Upper lobe of left lung (tissue), 4 donors: ENCODE results near the gene SLC25A15.

Source experiments
- CTCF ChIP-seq, 6 experiments: fragments of 450-650 bp in 4 of 6; fragments of 200-600 bp in 2 of 6; sonication (generic) in 2 of 6; IDR thresholded peaks; one replicate each; pipeline ENCODE4 v1.5.1; 2016 to 2019; ENCODE audit warnings: antibody characterized with exemption in 6 of 6
- POLR2AphosphoS5 ChIP-seq, 2 donors: sonication (generic); formaldehyde crosslinking; IDR thresholded peaks; one replicate each; pipeline ENCODE4 v1.5.1; 2017; ENCODE audit warnings: antibody characterized with exemption in 2 of 2

GRCh38 chr13:40774672-40775071 is 14.7 kb upstream of the SLC25A15 start:
- no peak for TF ChIP-seq POLR2AphosphoS5 (IDR thresholded peaks at IDR 0.05)
- TF ChIP-seq CTCF (IDR thresholded peaks at IDR 0.05), result no peak
